Measurements from ENCODE around the gene CLMN.

Gene CLMN

DNA sequence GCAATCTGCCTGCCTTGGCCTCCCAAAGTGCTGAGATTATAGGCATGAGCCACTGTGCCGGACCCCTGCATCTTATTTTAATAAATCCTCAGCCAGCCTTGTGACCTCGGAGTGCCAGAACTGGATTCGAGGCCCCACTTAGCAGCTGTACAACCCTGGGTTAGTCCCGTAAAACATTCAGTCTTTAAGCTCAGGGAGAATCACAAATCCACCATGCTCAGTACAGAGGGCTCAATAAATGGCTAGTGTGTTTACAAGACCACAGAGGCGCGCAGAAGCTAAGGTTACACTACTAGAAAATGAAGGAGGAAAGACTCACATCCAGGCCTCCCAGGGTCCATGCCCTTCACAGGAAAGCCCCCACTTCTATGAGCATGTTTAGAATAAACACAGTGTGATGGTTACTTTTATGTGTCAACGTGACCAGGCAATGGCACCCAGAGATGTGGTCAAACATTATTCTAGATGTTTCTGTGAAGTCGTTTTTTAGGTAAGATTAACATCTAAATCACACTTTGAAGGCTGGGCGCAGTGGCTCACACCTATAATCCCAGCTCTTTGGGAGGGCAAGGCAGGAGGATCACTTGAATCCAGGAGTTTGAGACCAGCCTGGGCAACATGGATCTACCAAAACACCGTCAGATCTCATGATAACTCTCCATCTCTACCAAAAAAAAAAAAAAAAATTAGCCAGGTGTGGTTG, 55.3 kb downstream of the CLMN start:
- no peak for DNase-seq (ENCODE audit: low read depth in 2 of 2, low spot score in 1 of 2)

DNA sequence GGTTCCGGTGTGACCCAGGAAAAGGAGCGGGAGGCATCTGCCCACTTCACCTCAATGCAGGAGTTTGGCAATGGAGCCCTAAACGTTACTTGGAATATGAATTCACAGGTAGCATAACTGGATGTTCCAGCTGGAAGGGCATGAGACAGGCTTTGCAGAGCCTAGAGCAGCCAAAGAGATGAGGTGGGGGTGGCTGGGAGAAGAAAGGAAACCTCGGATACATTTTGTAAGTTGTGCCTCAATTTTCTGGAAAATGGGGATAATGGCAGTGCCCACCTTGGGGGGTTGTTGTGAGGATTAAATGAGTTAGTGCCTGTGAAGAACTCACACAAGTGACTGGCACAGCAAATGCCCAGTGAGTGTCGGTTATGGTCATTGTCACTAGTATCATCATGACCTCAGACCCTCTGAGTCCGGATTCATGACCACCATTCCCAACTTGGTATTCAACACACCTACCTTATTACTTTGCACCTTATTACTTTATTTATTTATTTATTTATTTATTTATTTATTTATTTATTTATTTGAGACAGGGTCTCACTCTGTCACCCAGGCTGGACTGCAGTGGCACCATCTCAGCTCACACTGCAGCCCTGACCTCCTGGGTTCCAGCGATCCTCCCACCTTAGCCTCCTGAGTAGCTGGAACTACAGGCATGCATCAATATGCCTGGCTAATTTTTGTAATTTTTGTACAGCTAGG, 56.0 kb downstream of the CLMN start:
- no peak for DNase-seq (ENCODE audit: low read depth in 2 of 2, low spot score in 1 of 2)

DNA sequence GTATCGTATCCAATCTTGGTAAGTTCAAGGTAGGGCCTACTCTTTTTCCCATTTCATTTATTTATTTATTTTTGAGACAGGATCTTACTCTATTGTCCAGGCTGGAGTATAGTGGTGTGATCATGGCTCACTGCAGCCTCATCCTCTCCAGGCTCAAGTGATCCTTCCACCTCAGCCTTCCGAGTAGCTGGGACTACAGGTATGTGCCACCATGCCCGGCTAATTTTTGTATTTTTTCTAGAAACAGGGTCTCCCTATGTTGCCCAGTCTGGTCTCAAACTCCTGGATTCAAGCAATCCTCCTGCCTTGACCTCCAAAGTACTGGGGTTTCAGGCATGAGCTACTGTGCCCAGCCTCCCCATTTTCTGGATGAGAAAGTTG, 57.2 kb downstream of the CLMN start:
- no peak for DNase-seq (ENCODE audit: low read depth in 2 of 2, low spot score in 1 of 2)

DNA sequence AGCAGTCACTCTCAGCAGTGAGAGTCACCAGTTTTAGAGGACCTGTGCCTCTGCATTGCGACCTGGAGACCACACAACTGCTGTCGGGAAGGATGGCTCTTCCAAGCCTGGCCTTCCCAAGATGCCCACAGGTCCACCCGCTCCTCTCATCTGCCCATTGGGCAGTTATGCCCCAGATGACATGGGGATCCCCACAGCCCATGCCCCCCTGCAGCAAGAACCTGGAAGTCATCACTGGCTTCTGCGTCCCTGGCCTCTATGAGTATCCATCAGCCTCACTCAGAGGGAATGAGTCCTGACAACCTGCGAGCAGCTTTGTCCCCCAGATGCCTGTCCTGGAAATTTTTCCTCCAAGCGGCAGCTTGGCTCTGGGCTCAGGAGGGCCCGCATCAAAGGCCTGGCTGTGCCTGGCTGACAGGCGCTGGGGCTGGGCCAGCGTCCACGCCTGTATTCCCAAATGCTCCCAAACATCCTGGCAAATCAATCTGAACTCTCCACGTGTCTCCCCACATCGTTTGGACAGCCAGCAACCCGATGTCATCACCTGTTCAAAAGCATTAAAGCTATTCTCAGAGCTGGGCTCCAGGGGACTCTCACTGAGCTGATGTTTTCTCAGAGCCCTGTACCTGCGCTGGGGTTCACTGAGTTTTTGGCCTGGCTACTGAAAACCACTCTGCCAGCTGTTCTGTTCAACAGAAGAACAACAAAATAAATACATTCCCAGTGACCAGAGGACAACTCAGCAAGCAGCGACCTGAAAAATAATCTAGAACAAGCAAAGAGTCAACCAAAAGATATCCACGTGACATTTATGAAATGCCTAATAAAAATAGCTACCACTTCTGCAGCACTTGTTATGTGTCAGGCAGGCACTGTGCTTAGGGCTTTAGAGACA, 57.8 kb downstream of the CLMN start:
- no peak for DNase-seq (ENCODE audit: low read depth in 2 of 2, low spot score in 1 of 2)

DNA sequence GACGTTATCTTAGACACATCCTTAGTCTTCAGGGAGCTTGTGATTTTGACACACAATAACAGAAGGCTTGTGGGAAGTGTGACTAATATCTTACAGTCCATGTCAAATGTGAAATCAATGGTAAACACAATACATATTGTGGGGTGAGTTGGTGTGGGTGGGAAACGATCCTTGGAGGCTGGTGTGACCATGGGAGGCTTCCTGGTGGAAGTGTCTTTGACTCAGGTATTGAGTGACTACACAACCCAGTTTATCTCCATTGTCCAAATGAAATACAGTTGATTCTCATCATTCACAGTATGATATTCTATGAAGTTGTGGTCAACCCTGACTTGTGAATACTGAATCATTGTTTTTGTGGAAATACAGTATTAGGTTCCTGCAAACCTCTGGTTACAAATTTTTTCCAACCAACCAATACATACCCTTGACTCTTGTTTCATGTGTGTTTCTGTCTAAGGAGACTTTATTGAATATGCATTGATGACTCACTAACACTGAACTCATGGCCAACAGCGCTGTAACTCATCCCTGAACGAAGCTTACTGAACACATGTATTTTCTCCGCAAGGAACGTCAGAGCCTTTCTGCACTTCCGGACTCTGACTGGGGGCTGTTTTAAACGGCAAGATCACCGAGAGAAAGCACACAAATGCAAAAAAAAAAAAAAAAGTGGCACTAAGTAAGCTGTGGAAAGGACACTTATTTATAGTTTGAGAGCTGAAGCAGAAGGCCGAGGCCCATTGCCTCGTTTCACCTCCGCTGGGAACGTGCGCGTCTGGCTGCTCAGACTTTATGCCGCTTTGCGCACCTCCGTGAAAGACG, 59.0 kb downstream of the CLMN start:
- no peak for DNase-seq (ENCODE audit: low read depth in 2 of 2, low spot score in 1 of 2)

DNA sequence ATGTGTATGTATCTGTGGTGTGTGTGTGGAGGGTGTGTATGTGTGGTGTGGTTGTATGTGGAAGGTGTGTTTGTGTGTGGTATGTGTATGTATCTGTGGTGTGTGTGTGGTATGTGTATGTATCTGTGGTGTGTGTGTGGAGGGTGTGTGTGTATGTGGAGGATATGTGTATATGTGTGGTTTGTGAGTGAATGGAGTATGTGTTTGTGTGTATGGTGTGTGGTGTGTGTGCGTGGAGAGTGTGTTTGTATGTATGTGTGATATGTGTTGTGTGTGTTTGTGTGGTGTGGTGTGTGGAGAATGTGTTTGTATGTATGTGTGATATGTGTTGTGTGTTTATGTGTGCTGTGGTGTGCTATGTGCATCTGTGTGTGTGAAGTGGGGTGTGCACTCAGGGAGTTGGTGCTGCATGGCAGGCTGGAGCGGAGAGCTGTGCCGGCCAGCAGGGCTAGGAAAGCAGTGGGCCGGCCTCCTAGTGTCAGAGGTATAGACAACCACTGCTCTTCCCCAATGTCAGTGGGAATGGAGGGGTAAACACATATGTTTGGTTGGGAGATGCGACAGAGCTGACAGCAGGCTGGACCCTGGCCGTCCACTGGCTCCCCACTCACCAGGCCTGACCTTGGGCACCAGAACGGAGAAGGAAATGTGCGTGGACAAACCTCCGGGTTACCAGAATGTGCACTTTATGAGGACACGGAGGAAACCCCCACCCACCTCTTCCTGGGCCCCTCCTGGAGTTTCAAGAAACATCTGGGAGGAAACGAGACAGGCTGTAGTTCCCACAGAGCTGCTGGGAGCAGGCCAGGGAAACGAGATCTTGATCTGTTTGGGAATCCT, 60.7 kb downstream of the CLMN start:
- no peak for DNase-seq (ENCODE audit: low read depth in 2 of 2, low spot score in 1 of 2)

DNA sequence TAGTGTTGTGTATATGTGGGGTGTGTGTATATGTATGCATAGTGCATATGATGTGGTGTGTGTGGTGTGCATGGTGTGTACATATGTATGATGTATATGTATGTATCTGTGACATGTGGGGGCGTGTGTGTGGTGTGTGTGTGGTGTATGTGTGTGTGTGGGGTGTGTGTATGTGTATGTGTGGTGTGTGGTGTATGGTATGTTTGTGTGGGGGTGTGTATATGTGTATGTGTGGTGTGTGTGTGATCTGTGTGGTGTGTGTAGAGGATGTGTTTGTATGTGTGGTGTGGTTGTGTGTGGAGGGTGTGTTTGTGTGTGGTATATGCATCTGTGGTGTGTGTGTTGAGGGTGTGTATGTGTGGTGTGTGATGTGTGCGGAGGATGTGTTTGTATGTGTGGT, 61.6 kb downstream of the CLMN start:
- DNase-seq (ENCODE audit: low read depth in 2 of 2, low spot score in 1 of 2), result no peak

DNA sequence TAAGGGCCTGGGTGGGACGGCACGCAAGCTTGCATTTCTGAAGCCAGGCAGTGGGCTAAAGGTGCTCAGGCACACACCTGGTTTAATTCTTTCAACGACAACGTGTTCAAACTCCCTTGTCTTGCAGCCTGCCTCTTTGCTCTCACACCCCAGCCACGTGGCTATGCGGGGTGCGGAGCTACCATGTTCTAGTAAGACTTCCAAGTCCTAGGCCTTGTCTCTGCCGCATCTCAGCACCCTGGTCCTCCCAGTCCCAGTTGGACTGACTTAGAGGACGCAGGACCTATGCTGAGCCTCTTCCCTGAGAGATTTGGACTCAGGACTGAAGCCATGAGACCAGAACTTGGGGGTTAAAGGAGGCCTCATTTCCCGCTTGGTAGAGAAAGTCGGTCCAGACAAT, 62.2 kb downstream of the CLMN start:
- DNase-seq (ENCODE audit: low read depth in 2 of 2, low spot score in 1 of 2), result no peak

DNA sequence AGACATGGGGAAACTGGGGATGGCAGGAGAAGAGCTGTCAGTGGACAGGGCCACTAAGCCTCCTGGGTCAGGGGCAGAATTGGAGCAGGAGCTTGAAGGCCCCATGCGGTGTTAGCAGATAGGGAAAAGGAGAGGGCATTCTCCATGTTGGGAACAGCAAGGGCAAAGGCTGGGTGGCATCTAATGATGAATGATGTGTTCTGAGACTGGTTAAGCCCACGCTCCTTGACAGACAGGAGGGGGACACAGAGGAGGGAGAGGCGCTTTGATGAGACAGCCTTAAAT, 63.0 kb downstream of the CLMN start:
- no peak for DNase-seq (ENCODE audit: low read depth in 2 of 2, low spot score in 1 of 2)

DNA sequence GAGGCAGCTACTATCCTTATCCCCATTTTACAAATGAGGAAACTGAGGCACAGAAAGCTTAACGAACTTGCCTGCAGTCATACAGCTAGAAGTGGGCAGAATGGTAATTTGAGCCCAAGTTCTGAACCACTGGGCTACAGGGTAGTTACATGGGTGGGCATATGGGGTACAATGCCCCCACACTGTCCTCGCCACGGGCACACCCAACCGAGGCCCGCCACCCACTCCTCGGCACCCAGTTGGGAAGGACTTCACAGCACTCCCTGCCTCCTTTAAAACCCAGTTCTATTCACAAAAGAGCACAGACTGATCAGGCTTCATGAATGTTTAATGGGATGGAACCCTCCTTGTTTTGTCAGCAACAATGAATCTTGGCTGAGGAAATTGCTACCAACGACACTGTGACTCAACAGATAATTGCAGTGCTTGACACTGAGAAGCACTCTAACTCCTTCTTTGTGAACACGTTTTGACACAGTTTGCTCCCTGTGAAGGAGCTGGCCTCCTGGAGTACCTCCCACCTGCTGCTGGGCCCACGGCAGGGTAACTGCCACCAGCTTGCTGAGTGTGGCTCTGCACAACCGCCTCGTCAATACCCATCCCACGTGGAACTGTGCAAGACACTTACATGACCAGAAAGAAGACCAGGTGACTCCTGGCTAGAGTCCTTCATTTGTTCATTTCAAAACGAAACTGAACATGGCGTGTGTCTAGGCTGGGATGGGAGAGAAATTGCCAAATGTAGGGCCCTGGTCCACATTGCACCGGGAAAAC, 63.5 kb downstream of the CLMN start:
- no peak for DNase-seq (ENCODE audit: low read depth in 2 of 2, low spot score in 1 of 2)

DNA sequence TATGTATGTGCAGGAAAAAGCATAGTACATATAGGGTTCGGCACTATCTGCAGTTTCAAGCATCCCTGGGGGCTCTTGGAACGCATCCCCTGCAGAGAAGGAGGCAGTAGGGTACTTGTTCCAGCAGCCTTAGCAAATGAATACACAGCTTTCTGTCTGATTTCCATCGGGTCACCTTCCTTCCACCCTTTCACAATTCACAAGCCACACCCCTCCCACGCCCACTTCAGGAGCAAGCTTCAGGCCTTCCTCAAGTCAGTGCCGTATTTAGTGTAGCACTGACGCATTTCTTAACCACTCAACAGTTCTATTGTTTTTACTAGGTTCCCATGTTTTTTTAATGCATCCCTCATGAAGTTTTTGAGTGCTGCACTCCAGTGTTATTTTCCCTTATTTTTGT, 64.2 kb downstream of the CLMN start:
- no peak for DNase-seq (ENCODE audit: low read depth in 2 of 2, low spot score in 1 of 2)

DNA sequence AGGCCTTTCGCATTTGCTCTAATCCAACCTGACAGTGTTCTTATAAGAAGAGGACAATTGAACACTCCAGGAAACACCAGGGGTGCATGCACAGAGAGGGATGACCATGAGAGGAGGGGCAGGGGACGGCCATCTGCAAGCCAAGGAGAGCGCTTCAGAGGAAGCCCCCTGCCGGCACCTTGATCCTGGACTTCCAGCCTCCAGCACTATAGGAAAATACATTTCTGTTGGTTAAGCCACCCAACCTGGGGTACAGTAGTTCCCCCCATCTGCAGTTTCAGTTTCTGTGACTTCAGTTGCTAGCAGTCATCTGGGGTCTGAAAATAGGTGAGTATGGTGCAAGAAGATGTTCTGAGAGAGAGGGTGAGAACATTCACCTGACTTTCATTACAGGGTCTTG, 64.7 kb downstream of the CLMN start:
- DNase-seq (ENCODE audit: low read depth in 2 of 2, low spot score in 1 of 2), result no peak

DNA sequence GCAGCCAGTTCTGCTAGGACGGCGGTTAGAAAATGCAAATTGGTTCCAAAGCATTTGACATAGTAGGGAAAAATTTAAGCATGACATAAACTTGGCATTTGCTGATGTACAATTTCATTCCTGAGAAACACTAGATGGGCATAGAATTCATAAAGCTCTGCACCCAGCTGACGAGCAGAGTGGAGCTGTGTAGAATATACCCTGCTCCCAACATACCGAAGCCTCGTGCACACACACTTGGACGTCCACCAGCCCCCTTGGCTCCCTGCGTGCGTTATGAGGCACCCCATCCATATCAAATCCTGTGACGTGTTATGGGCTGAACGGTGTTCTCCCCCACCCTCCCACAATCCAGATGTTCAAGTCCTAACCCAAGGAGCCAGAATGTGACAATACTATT, 65.4 kb downstream of the CLMN start:
- DNase-seq (ENCODE audit: low read depth in 2 of 2, low spot score in 1 of 2), result no peak

DNA sequence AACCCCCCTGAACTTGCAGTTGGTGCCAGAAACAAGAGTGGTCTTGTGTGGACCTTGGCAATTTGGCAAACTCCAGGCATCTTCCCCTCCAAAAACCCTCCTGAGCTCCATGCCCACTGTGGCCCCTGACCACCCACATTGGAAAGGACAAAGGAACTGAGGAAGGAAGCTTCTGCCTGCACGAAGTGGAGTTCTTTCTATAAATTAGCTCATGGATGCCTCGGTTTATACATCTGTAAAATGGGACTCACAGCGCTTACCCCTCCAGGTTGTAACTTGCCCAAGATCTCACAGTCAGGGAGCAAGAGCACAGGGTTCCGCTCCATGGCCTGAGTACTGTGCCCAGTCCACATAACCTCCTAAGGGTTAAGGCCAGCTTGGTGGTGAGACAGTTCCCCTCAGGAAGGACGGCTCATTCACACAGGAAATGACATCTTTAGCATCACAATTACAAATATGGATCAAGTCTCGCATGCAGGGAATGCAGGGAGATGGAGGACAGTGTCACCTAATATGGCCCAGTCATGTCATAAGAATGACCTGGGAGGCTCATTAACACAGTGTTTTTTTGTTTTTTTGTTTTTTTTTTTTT, 66.6 kb downstream of the CLMN start:
- no peak for DNase-seq (ENCODE audit: low read depth in 2 of 2, low spot score in 1 of 2)

DNA sequence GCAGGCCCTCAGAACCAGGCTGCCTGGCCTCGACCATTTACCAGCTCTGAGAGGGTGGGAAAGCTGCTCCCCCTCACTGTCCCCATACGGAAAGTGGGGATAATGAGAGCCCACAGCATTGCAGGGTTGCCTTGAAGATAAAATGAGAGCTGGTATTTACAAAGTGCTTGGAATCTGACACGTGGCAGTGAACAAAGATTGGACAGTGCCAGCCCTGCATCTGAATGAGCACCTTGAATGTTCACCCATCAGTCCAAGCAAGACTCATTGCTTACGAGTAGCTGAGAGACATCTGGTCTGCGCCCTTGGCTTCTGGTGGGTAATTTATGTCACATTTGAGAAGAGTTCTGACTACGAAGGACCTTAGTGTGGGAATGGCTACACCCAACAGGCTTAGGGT, 67.5 kb downstream of the CLMN start:
- DNase-seq (ENCODE audit: low read depth in 2 of 2, low spot score in 1 of 2), result no peak

DNA sequence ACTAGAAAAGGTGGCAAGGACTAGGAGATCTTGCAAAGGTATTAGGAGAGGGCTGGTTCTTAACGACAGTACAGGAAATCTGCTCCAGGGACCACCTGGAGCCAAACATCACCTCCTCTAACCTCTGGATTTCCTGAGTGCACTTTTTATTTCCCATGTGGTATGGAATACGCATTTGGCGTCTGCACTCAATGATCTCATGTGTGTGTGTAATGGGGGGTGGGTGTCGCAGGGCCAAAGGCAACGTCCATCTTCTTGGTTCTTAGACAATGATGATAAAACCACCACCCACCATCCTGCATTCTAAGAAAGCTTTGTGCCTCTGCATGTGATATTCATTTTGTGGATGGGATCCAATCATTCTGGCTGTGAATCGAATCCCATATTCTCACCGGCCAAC, 68.8 kb downstream of the CLMN start:
- no peak for DNase-seq (ENCODE audit: low read depth in 2 of 2, low spot score in 1 of 2)

DNA sequence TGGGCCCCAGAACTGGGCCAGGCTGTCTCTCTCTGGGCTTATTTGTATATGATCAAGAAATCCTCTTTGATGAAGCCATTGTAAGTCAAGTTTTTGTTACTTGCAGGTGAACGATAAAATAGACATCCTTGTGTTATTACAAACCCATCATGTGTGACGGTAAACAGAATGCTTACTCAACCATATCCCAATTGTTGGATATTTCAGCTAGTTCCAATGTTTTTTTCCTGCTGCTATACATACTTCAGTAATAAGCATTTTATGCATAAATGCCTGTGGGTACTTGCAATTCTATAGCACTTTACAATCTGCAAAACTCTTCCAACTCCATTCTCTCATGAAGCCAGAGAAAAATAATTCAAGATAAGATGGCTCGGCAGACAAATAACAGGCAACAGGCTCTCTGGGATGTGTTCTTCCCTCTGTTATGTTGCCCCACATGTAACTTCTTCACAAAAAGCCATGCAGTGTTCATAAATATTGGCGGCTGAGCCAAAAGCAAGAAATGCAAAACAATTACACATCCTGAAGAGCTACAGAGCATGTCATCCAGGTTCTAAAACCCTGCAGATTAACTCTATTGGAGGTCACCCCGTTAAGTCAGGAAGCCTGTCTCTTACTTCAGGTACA, 69.5 kb downstream of the CLMN start:
- DNase-seq (ENCODE audit: low read depth in 2 of 2, low spot score in 1 of 2), result no peak

DNA sequence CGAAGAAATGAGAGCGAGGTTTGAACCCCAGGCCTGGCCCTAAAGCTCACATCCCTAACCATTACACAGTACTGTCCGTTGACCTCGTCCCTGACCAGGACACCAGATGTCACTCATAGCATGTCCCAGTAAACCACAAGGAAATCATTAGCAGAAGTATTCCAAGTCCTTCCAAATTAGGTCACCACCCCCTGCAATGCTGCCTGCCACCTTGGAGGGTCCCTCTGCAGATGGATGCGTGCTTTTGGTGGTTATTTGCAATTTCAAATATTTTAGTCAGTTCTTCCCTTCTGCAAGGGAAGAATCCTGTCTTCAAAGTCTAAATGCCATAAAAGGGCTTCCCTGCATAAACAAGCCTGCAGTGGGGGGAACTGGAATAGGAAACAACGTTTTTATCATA, 71.3 kb downstream of the CLMN start:
- no peak for DNase-seq (ENCODE audit: low read depth in 2 of 2, low spot score in 1 of 2)

DNA sequence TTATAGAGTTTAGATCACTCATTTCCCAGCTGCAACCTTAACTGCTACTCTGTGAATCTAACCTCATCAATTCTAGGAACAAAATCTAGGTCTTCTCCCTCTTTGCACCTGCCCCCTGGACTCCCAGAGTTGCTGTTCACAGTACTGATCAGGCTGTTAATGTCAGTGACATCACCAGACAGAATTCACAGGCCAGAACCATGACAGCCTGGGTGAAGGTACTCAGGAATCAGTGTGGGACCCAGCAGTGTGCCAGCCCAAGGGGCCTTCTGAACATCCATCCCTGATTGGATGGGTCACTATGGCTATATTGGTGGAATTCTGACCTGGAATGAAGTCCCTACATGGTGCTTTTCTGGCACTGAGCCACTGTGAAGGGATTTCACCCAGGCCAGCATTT, 72.8 kb downstream of the CLMN start:
- no peak for DNase-seq (ENCODE audit: low read depth in 2 of 2, low spot score in 1 of 2)

Measured in stimulated activated CD8-positive, alpha-beta memory T cell treated with anti-CD3 and anti-CD28 coated beads, Interleukin-4, amount 100 ng/mL, for 1 hour (primary cell).